Stimulated activated CD8-positive, alpha-beta memory T cell treated with anti-CD3 and anti-CD28 coated beads, Interleukin-7, amount 100 ng/mL, for 24 hours (primary cell): Measurements from ENCODE around the gene MED28.
A peak's percentile ranks its signal among the peaks of the same experiment; 100 is the strongest.
"Not testable (repeated sequence)": the region's sequence is repeated elsewhere in the genome, so short reads cannot be mapped to it uniquely, and the experiment has no call there.

Experiments
- DNase-seq: peaks from one replicate; pipeline ENCODE4 v3.0.0-alpha.2; 2020; ENCODE audit warnings: low read depth

Gene MED28

GRCh38 chr4:17614416-17615299 lies at the start of gene MED28:
Gene MED28 (plus strand): TSS chr4:17614641. CDS start chr4:17614655, 14 bp downstream.
- peak; percentile 94 for DNase-seq

- DNase-seq, result no peak
Measured at GRCh38 chr4:17565846-17566245, 48.6 kb upstream of the MED28 start.

GRCh38 chr4:17567271-17567670 lies 47.2 kb upstream of the MED28 start:
- DNase-seq, result no peak

GRCh38 chr4:17574206-17574605 lies 40.2 kb upstream of the MED28 start:
- DNase-seq, result no peak

DNA sequence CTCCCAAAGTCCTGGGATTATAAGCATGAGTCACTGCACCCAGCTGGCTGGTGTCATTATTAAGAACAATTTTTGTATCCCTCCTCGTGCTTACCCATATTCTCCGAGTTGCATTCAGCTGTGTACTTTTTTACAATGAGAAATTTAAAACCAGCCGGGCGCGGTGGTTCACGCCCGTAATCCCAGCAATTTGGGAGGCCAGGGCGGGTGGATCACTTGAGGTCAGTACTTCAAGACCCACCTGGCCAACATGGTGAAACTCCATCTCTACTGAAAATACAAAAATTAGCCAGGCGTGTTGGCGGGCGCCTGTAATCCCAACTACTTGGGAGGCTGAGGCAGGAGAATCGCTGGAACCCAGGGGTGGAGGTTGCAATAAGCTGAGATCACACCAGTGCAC lies 39.3 kb upstream of the MED28 start:
- DNase-seq, result not testable (repeated sequence)

DNA sequence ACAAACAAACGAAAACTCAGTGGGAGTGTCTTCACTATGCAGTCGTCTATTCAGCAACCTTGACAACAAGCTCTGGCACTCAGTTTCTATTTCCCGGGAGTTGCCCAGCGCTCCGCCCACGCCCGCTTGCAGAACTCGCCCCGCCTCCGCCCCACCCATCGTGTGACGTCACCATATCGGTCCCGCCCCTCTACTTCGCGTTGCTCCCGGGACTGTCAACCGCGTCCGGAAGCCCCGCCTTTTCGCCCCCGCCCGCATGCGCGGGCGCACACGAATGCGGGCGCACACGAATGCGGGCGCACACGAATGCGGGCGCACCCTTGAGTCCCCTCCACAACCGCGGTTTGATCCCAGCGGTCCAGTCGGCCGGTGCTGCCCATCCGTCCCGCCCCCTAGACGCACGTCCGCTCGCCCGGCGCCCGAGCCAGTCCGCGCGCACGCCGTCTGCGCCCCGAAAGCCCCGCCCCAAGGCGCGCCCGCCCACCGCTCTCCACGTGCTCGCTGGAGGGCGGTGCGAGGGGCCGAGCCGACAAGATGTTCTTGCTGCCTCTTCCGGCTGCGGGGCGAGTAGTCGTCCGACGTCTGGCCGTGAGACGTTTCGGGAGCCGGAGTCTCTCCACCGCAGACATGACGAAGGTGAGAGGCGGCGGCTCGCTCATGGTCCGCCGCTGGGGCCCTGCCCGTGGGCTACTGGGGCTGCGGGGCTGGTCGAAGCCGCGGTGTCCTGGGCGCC lies 37.3 kb upstream of the MED28 start, which contains the start of gene LAP3:
TSS of gene LAP3 (plus strand) at position 267 of the 733 bp plus-strand sequence. CDS start at position 535, 268 bp downstream.
- peak; percentile 99 for DNase-seq

GRCh38 chr4:17577665-17578481 lies 36.6 kb upstream of the MED28 start:
- DNase-seq, result peak; percentile 16

- no peak for DNase-seq
Measured at GRCh38 chr4:17578482-17578891, 36.0 kb upstream of the MED28 start.

- DNase-seq, result no peak
Measured at GRCh38 chr4:17580969-17581368, 33.5 kb upstream of the MED28 start.

- DNase-seq, result no peak
Measured at GRCh38 chr4:17583276-17583675, 31.2 kb upstream of the MED28 start.

DNA sequence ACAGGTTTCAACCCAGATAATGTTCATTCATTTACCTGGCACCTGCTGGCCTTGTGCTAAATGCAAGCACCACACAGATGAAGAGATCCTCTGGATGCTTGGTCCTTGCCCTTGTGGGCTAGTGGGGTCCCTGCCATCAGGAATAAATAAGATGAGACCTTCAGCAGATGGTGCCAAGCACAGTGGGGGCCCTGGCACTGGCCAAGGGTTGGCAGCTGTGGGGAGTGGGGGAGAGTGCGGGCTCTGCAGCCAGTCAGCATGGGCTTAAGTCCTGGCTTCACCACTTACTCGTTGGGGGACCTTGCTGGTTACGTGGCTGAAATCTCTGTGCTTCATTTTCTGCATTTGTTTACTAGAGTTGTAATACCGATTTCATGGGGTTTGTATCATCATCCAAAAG lies 30.5 kb upstream of the MED28 start:
- no peak for DNase-seq

- no peak for DNase-seq
Measured at GRCh38 chr4:17584521-17585213, 29.8 kb upstream of the MED28 start.

DNA sequence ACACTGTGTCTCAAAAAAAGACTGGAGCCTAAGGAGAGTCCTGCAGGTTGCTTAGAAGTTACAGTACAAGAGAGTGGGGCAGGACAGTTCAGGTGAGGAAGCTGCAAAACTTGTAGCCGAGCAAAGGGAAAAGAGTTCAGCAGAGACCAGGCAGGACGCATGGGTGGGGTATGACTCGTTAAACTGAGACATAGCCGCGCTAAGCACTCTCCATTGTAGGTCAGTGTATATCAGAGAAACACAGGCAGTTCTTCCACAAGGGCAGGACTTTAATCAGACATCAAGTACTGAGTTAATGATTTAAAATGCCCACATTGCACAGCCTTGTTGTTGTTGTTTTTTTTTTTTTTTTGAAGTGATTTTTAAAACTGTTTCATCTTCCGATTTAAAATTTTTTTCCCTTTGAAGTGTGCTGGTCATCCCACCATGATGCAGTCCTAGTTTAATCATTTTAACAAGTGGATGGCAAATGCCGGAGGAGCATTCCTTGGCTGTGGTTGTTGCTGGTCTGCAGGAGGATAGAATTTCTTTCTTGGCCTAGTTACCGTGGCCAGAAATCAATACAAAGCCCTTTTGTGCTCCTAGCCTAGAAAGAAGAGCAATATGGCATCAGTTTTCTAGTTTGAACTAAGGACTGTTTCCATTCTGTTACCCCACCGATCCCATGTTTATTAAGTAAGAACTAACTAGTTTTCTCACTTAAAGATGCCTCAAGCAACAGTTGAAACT lies 27.2 kb upstream of the MED28 start:
- DNase-seq, result no peak

DNA sequence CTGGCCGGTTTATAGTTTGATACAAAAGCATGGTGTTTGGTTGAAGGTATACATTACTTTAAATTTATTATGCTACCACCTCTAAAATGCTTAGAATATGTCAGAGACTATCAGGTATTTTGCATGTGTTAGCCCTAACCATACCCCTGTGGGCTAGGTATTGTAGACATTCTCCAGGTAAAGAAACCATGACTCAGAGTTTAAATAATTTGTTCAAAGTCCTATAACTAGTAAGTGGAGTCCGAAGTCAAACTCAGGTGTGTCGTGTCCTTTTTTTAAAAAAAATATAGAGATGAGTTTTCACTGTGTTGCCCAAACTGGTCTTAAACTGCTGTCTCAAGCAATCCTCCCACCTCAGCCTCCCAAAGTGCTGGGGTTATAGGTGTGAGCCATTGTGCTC lies 25.1 kb upstream of the MED28 start:
- no peak for DNase-seq

DNA sequence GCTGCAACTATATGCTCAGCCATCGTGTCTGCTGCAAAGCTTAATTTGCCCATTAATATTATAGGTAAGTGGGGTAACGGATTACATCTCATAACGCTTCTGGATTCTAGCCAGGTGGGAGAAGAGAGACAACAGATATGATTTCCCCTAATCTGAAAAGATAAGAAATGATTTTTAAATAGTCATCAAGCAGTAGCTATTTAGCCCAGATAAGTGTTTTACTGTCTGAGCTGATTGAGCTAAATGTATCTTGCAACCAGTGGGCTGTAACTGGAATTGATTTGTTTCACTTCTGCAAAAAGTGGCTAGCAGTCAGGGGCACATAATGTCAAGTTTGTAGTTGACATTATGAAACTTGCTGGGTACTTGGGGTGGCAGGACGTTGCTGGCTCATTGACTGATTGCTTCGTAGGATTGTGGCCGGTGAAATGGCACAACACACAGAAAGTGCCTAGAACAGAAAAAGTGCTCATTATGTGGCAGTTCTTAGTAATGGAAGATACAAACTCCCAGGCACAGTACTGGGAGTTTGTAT lies 18.9 kb upstream of the MED28 start:
- no peak for DNase-seq

DNA sequence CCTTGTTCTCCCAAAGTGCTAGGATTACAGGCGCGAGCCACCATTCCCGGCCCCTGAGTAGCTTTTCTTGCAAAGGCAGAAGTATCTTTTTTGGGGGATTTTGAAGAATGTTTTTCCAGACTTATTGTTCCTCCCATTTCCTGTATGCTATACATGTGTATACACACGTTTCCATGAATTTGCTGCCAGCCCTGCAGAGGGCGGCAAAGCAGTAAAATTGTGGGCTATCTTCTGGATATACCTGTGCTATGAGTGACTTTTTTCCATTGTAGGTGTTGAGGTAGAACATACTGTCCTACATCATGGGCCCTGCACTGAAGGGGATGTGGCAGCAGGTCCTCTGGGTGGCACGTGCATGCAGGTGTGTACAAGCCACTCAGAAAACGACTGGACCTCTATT lies 16.9 kb upstream of the MED28 start:
- DNase-seq, result no peak

GRCh38 chr4:17599826-17600225 lies 14.6 kb upstream of the MED28 start:
- DNase-seq, result no peak

DNA sequence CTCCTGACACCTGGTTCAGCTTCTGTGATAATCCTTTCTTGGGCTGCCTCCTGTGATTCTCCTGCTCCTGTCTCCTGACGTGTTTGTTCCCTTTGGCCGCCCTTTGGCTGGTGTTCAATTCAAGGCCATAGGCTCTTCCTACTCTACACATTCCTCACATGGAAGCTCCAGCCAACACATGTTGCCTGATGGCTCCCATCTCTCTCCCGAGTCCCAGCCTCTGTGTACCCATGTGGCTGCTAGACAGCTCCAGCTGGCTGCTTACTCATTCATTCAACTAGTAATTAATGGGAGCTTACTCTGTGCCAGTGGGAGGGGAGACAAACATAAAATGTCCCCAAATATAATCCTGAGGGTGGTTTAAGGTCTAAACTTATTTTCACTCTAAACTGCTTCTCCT lies 9.2 kb upstream of the MED28 start:
- DNase-seq, result no peak

DNA sequence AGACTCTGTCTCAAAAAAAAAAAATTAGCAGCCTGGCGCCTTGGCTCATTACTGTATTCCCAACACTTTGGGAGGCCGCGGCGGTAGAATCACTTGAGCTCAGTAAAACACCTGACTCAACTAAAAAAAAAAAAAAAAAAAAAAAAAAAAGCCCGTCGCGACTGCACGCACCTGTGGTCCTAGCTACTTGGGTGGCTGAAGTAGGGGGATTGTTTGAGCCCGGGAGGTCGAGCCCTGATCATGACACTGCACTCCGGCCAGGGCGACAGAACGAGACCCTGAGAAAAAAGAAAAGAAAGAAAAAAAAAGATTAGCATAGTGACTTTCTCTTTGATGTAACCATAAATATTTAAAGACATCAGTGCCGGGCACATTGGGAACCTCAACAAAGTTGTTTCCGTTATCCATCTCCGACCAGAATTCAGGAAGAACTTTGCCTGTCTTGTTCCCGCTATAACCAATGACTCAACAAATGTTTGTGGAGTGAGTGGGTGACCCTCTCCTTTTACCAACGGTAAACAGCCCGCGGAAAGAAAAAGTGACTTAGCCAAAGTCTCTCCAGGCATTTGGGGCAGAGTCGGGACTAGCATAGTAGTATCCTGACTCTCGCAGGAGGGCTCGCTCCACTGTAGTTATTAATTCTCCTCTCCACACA lies 553 bp upstream of the MED28 start:
- DNase-seq, result no peak

DNA sequence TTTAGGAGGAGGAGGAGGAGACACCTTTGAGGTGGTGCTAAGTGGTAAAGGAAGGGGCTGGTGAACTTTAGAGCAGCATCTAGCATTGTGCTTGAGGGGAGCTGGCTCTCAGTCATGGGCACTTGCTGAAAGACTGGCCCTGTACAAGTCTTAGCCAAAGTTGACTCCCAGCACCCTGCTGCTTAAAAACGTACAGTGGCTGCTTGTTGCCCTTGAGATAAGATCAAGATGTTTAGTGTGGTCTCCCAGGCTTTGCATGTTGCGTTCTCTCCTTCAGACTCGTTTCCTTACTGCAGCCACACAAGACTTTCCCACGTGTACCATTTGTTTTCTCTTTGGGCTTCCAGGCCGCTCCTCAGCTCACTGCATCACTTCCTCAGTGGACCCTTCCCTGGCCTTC lies 1.8 kb downstream of the MED28 start:
- no peak for DNase-seq
